ENCODE data around the gene PLXNA3.

PLXNA3 gene

GRCh38 chrX:154511761-154512160 is 53.7 kb downstream of the PLXNA3 start:
- H3K4me3 ChIP-seq (ENCODE audit: low read depth, low read length), result no peak overlapping the region
- DNase-seq (ENCODE audit: low read depth), result no peak
- TF ChIP-seq POLR2A (IDR thresholded peaks at IDR 0.05; ENCODE audit: extremely low read depth, insufficient read length), result no peak
- TF ChIP-seq MAX (IDR thresholded peaks at IDR 0.05; ENCODE audit: low read depth, low read length), result no peak
- no peak for TF ChIP-seq MYC (IDR thresholded peaks at IDR 0.05; ENCODE audit: low read depth, low read length)
- TF ChIP-seq CTCF (IDR thresholded peaks at IDR 0.05; ENCODE audit: low read depth, low read length), result no peak

- no peak for TF ChIP-seq MYC (IDR thresholded peaks at IDR 0.05; ENCODE audit: low read depth, low read length)
- no peak for TF ChIP-seq CTCF (IDR thresholded peaks at IDR 0.05; ENCODE audit: low read depth, low read length)
- TF ChIP-seq MAX (IDR thresholded peaks at IDR 0.05; ENCODE audit: low read depth, low read length), result no peak
- no peak for TF ChIP-seq POLR2A (IDR thresholded peaks at IDR 0.05; ENCODE audit: extremely low read depth, insufficient read length)
- no peak overlapping the region for H3K4me3 ChIP-seq (ENCODE audit: low read depth, low read length)
- no peak for DNase-seq (ENCODE audit: low read depth)
Observed at GRCh38 chrX:154512879-154513553, 54.9 kb downstream of the PLXNA3 start.

GRCh38 chrX:154513716-154514115 is 55.6 kb downstream of the PLXNA3 start:
- no peak overlapping the region for H3K4me3 ChIP-seq (ENCODE audit: low read depth, low read length)
- no peak for DNase-seq (ENCODE audit: low read depth)
- TF ChIP-seq CTCF (IDR thresholded peaks at IDR 0.05; ENCODE audit: low read depth, low read length) (no peak), MAX (IDR thresholded peaks at IDR 0.05; ENCODE audit: low read depth, low read length) (no peak), POLR2A (IDR thresholded peaks at IDR 0.05; ENCODE audit: extremely low read depth, insufficient read length) (no peak), MYC (IDR thresholded peaks at IDR 0.05; ENCODE audit: low read depth, low read length) (no peak)

- no peak for DNase-seq (ENCODE audit: low read depth)
- H3K4me3 ChIP-seq (ENCODE audit: low read depth, low read length), result peak overlapping the region; percentile 63
- TF ChIP-seq MYC (IDR thresholded peaks at IDR 0.05; ENCODE audit: low read depth, low read length) (no peak), CTCF (IDR thresholded peaks at IDR 0.05; ENCODE audit: low read depth, low read length) (no peak), POLR2A (IDR thresholded peaks at IDR 0.05; ENCODE audit: extremely low read depth, insufficient read length) (no peak), MAX (IDR thresholded peaks at IDR 0.05; ENCODE audit: low read depth, low read length) (no peak)
Observed at GRCh38 chrX:154515090-154515965, 57.2 kb downstream of the PLXNA3 start.

GRCh38 chrX:154515966-154516655 is 58.0 kb downstream of the PLXNA3 start, which contains the start of gene FAM3A:
Gene FAM3A, minus strand, starts transcription at chrX:154516232. Its CDS starts 460 bp downstream, at chrX:154515772.
- TF ChIP-seq MYC (IDR thresholded peaks at IDR 0.05; ENCODE audit: low read depth, low read length) (no peak), POLR2A (IDR thresholded peaks at IDR 0.05; ENCODE audit: extremely low read depth, insufficient read length) (peak; percentile 82)
- peak within 1 kb of the TSS; percentile 71 for H3K4me3 ChIP-seq (ENCODE audit: low read depth, low read length)
- peak; percentile 91 for DNase-seq (ENCODE audit: low read depth)

All from NB4 (cell line).